Type B pancreatic cell (in vitro differentiated cells): ENCODE measurements around the gene FAM25A. TPM values are rescaled to one million over a fixed set of nuclear protein-coding genes. Genes with fewer than 3 reads are reported as not detected.
"Not testable (repeated sequence)": the region's sequence is repeated elsewhere in the genome, so short reads cannot be mapped to it uniquely, and the experiment has no call there.

Source experiments
- DNase-seq: peaks from one replicate; pipeline ENCODE4 v3.0.0; 2021; ENCODE audit warnings: mixed read lengths; ENCODE audit not compliant: unreplicated experiment; ENCODE audit errors: extremely low spot score
- H3K27ac Mint-ChIP-seq: 2 replicates; pipeline ENCODE4 v1.8.0; 2021; ENCODE audit warnings: mild to moderate bottlenecking, mixed read lengths
- H3K27me3 Mint-ChIP-seq: 2 replicates; pipeline ENCODE4 v1.8.0; 2021; ENCODE audit warnings: mixed read lengths
- H3K36me3 Mint-ChIP-seq: 2 replicates; pipeline ENCODE4 v1.8.0; 2021; ENCODE audit warnings: mixed read lengths
- H3K4me1 Mint-ChIP-seq: one replicate; pipeline ENCODE4 v1.8.0; 2021; ENCODE audit warnings: mixed read lengths; ENCODE audit not compliant: unreplicated experiment
- H3K4me3 Mint-ChIP-seq: 2 replicates; pipeline ENCODE4 v1.8.0; 2021; ENCODE audit warnings: mild to moderate bottlenecking, mixed read lengths
- H3K9me3 Mint-ChIP-seq: 2 replicates; pipeline ENCODE4 v1.8.0; 2021; ENCODE audit warnings: mixed read lengths
- CTCF ChIP-seq: fragments of 200-600 bp; sonication (generic); conservative IDR thresholded peaks from 2 replicates; pipeline ENCODE4 v1.5.0; 2021; ENCODE audit warnings: antibody characterized with exemption, mild to moderate bottlenecking
- total RNA-seq: library from RNA; stranded (reverse); gene quantifications from 2 replicates; pipeline ENCODE4 v1.2.1, GENCODE V29; 2021; ENCODE audit warnings: low replicate concordance

Gene FAM25A
- total RNA-seq, 1 donor from 2014 or later, result not detected

- Mint-ChIP-seq H3K4me1 (no peaks in the 10 kb centered on the region), H3K36me3 (no peaks in the 10 kb centered on the region), H3K4me3 (no peak overlapping the region), H3K27ac (no peak overlapping the region), H3K9me3 (no peaks in the 10 kb centered on the region), H3K27me3 (no peaks in the 10 kb centered on the region)
- no peak for DNase-seq
- TF ChIP-seq CTCF, result no peak
Observed at GRCh38 chr10:86992456-86992855, 27.6 kb upstream of the FAM25A start.

GRCh38 chr10:86992929-86993328 lies 27.2 kb upstream of the FAM25A start:
- H3K4me3 Mint-ChIP-seq, result no peak overlapping the region
- no peak for DNase-seq
- H3K36me3 Mint-ChIP-seq, result no peaks in the 10 kb centered on the region
- TF ChIP-seq CTCF, result no peak
- no peak overlapping the region for H3K27ac Mint-ChIP-seq
- no peaks in the 10 kb centered on the region for H3K27me3 Mint-ChIP-seq
- H3K4me1 Mint-ChIP-seq, result no peaks in the 10 kb centered on the region
- no peaks in the 10 kb centered on the region for H3K9me3 Mint-ChIP-seq

GRCh38 chr10:86999802-87000403 lies 20.2 kb upstream of the FAM25A start:
- not testable (repeated sequence) for H3K4me1 Mint-ChIP-seq, H3K27me3 Mint-ChIP-seq, H3K36me3 Mint-ChIP-seq, H3K9me3 Mint-ChIP-seq, DNase-seq, H3K4me3 Mint-ChIP-seq, H3K27ac Mint-ChIP-seq

- no peak for DNase-seq
- Mint-ChIP-seq H3K27me3 (no peaks in the 10 kb centered on the region), H3K4me1 (no peaks in the 10 kb centered on the region), H3K36me3 (no peaks in the 10 kb centered on the region), H3K27ac (no peak overlapping the region), H3K9me3 (no peaks in the 10 kb centered on the region), H3K4me3 (no peak overlapping the region)
- no peak for TF ChIP-seq CTCF
Observed at GRCh38 chr10:87000491-87000890, 19.6 kb upstream of the FAM25A start.

- not testable (repeated sequence) for H3K4me1 Mint-ChIP-seq, DNase-seq, H3K27me3 Mint-ChIP-seq, H3K9me3 Mint-ChIP-seq, H3K4me3 Mint-ChIP-seq, H3K36me3 Mint-ChIP-seq
- peak overlapping the region; percentile 27 for H3K27ac Mint-ChIP-seq
Observed at GRCh38 chr10:87007124-87007523, 13.0 kb upstream of the FAM25A start.

GRCh38 chr10:87007674-87008073 lies 12.4 kb upstream of the FAM25A start:
- H3K9me3 Mint-ChIP-seq, H3K27ac Mint-ChIP-seq, H3K36me3 Mint-ChIP-seq, DNase-seq, H3K27me3 Mint-ChIP-seq, H3K4me3 Mint-ChIP-seq, H3K4me1 Mint-ChIP-seq: not testable (repeated sequence)

- H3K27me3 Mint-ChIP-seq, DNase-seq, H3K9me3 Mint-ChIP-seq, H3K36me3 Mint-ChIP-seq, H3K4me3 Mint-ChIP-seq, H3K4me1 Mint-ChIP-seq: not testable (repeated sequence)
- peak overlapping the region; percentile 50 for H3K27ac Mint-ChIP-seq
Observed at GRCh38 chr10:87008303-87008702, 11.8 kb upstream of the FAM25A start.

GRCh38 chr10:87009134-87009696 lies 10.9 kb upstream of the FAM25A start:
- H3K36me3 Mint-ChIP-seq, H3K27ac Mint-ChIP-seq, H3K9me3 Mint-ChIP-seq, H3K27me3 Mint-ChIP-seq, H3K4me3 Mint-ChIP-seq, H3K4me1 Mint-ChIP-seq, DNase-seq: not testable (repeated sequence)

GRCh38 chr10:87013528-87013927 lies 6.6 kb upstream of the FAM25A start:
- not testable (repeated sequence) for H3K4me1 Mint-ChIP-seq, H3K27me3 Mint-ChIP-seq, H3K27ac Mint-ChIP-seq, DNase-seq, H3K36me3 Mint-ChIP-seq, H3K9me3 Mint-ChIP-seq, H3K4me3 Mint-ChIP-seq

- not testable (repeated sequence) for H3K27ac Mint-ChIP-seq, H3K9me3 Mint-ChIP-seq, H3K36me3 Mint-ChIP-seq, H3K4me1 Mint-ChIP-seq, H3K4me3 Mint-ChIP-seq, DNase-seq, H3K27me3 Mint-ChIP-seq
Observed at GRCh38 chr10:87014986-87015716, 4.9 kb upstream of the FAM25A start.

GRCh38 chr10:87018127-87018526 lies 2.0 kb upstream of the FAM25A start:
- not testable (repeated sequence) for H3K9me3 Mint-ChIP-seq, H3K4me3 Mint-ChIP-seq, H3K4me1 Mint-ChIP-seq, DNase-seq, H3K36me3 Mint-ChIP-seq, H3K27ac Mint-ChIP-seq, H3K27me3 Mint-ChIP-seq
